HL-60 (cell line): ENCODE data around the gene SASH3.

Experiments used
- DNase-seq, 2 experiments: peaks; one replicate each; pipeline ENCODE4 v3.0.0-alpha.2; 2010 to 2020; ENCODE audit warnings: low read depth in 1 of 2, low spot score in 1 of 2
- H3K27ac ChIP-seq: fragments of 250-450 bp; sonication (Bioruptor Pico); replicated peaks from 2 replicates; pipeline ENCODE4 v1.5.1; 2020; ENCODE audit warnings: mild to moderate bottlenecking, moderate library complexity
- H3K27me3 ChIP-seq: fragments of 250-450 bp; sonication (Bioruptor Pico); 2 replicates; pipeline ENCODE4 v1.5.1; 2021; ENCODE audit warnings: mild to moderate bottlenecking, moderate library complexity; ENCODE audit not compliant: insufficient read depth, poor library complexity, severe bottlenecking
- H3K4me3 ChIP-seq: replicated peaks from 2 replicates; pipeline ENCODE4 v1.5.1; 2011; ENCODE audit warnings: mild to moderate bottlenecking, control low read depth, low read length; ENCODE audit not compliant: insufficient read depth
- CTCF ChIP-seq: IDR thresholded peaks from one replicate; pipeline ENCODE4 v1.5.1; 2011; ENCODE audit warnings: low read length, control low read depth, inconsistent platforms; ENCODE audit not compliant: insufficient read depth
- GABPA ChIP-seq: IDR thresholded peaks from 2 replicates; pipeline ENCODE4 v1.6.1; 2012; ENCODE audit warnings: low read depth
- POLR2AphosphoS5 ChIP-seq: IDR thresholded peaks from 2 replicates; pipeline ENCODE4 v1.6.1; 2012; ENCODE audit warnings: low read depth
- REST ChIP-seq: IDR thresholded peaks from 2 replicates; pipeline ENCODE4 v1.6.1; 2012; ENCODE audit warnings: low read depth; ENCODE audit not compliant: insufficient replicate concordance
- SPI1 ChIP-seq: IDR thresholded peaks from 2 replicates; pipeline ENCODE4 v1.6.1; 2012; ENCODE audit warnings: low read depth, mild to moderate bottlenecking, borderline replicate concordance

The SASH3 gene

GRCh38 chrX:129755779-129756650 lies 23.7 kb upstream of the SASH3 start:
- Histone ChIP-seq H3K27ac (no peak overlapping the region), H3K4me3 (no peak overlapping the region), H3K27me3 (no peaks in the 10 kb centered on the region)
- TF ChIP-seq REST = no peak
- TF ChIP-seq GABPA = no peak
- TF ChIP-seq POLR2AphosphoS5 = no peak
- no peak for TF ChIP-seq CTCF
- no peak for TF ChIP-seq SPI1
- DNase-seq = no peak

GRCh38 chrX:129759576-129760061 lies 20.1 kb upstream of the SASH3 start:
- H3K27me3 ChIP-seq = no peaks in the 10 kb centered on the region
- TF ChIP-seq POLR2AphosphoS5 (no peak), GABPA (no peak), CTCF (no peak), REST (no peak), SPI1 (no peak)
- H3K4me3 ChIP-seq = no peak overlapping the region
- no peak overlapping the region for H3K27ac ChIP-seq
- peak in 1 of 2 experiments; percentile 53 for DNase-seq

DNA sequence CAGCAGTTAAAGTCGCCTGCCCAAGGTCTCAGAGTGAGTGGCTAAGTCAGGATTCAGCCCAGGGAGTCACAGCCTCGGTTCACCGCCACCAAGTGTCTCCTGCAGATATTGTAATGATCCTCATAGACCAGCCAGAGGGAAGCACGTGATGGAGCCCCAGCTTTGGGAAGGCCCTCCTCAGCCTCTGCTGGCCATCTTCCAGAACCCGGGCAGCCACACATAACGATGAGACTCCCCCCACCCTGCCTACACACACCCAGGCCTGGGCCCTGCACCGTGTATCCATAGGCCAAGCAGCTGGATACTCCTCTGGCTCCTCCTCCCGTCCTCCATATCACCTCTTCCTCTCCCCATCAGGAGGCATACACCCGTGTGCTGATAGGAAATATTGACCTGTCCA lies 19.6 kb upstream of the SASH3 start:
- Histone ChIP-seq H3K27ac (no peak overlapping the region), H3K4me3 (no peak overlapping the region), H3K27me3 (no peaks in the 10 kb centered on the region)
- TF ChIP-seq GABPA (no peak), SPI1 (no peak), CTCF (no peak), REST (no peak), POLR2AphosphoS5 (no peak)
- no peak for DNase-seq
